Measurements from ENCODE around the gene ZNF385C. TPM values are rescaled to one million over a fixed set of nuclear protein-coding genes. Genes with fewer than 3 reads are reported as not detected.

The ZNF385C gene
- total and polyA plus RNA-seq, 2 of the 13 experiments (the other 11 are each of a cell fraction or from before 2014, with no cell fraction given) = 2.3 to 6.1 TPM

- peak; percentile 40; the same call in 1 of the 2 replicates for TF ChIP-seq RERE (CRISPR knock-in tag; IDR thresholded peaks at IDR 0.05; ENCODE audit: low read depth)
- peak; percentile 79 for TF ChIP-seq SAP130 (CRISPR knock-in tag; IDR thresholded peaks at IDR 0.05; ENCODE audit: low read depth)
- no peak for TF ChIP-seq ZNF18 (CRISPR knock-in tag; IDR thresholded peaks at IDR 0.05; ENCODE audit: insufficient replicate concordance)
- no peak for TF ChIP-seq NFAT5 (CRISPR knock-in tag; IDR thresholded peaks at IDR 0.05)
- peak; percentile 24; the same call in 1 of the 2 replicates for TF ChIP-seq TAF1 (CRISPR knock-in tag; IDR thresholded peaks at IDR 0.05)
- TF ChIP-seq ARID4A (CRISPR knock-in tag; IDR thresholded peaks at IDR 0.05; ENCODE audit: borderline replicate concordance) = peak; percentile 34; the same call in 1 of the 2 replicates
- peak; percentile 26; the same call in 1 of the 2 replicates for TF ChIP-seq MBD4 (IDR thresholded peaks at IDR 0.05; ENCODE audit: borderline replicate concordance, low read length)
- TF ChIP-seq ATF4 (CRISPR knock-in tag; IDR thresholded peaks at IDR 0.05) = peak in 1 of 2 experiments; percentile 50; a peak in 1 of 4 replicates
- TF ChIP-seq CHCHD3 (CRISPR knock-in tag; IDR thresholded peaks at IDR 0.05) = no peak
Observed at GRCh38 chr17:41989702-41990419, 108.4 kb downstream of the ZNF385C start (continued).
